Left ventricle myocardium inferior (tissue), 1 donor: ENCODE results near the gene ERAS. TPM values are rescaled to one million over a fixed set of nuclear protein-coding genes. Genes with fewer than 3 reads are reported as not detected.

ENCODE experiments used
- DNase-seq: peaks from one replicate; pipeline ENCODE4 v3.0.0-alpha.2; 2020
- H3K27ac ChIP-seq: fragments of 200-600 bp; replicated peaks from 2 replicates; pipeline ENCODE4 v1.8.0; 2021
- H3K27me3 ChIP-seq: fragments of 200-600 bp; 2 replicates; pipeline ENCODE4 v1.8.0; 2021; ENCODE audit warnings: low read depth
- H3K36me3 ChIP-seq: fragments of 200-600 bp; 2 replicates; pipeline ENCODE4 v1.8.0; 2021
- H3K4me1 ChIP-seq: fragments of 200-600 bp; 2 replicates; pipeline ENCODE4 v1.8.0; 2021
- H3K4me3 ChIP-seq: fragments of 200-600 bp; 2 replicates; pipeline ENCODE4 v1.8.0; 2021; ENCODE audit warnings: mild to moderate bottlenecking, moderate library complexity
- H3K9me3 ChIP-seq: fragments of 200-600 bp; replicated peaks from 2 replicates; pipeline ENCODE4 v1.8.0; 2021
- intact Hi-C: fragments of 100-400 bp; cut with micrococcal nuclease; formaldehyde crosslinking; loops from one replicate; pipeline ENCODE4 v1.11.0; 2022
- long read RNA-seq: library from polyadenylated mRNA; unstranded; transcript quantifications from one replicate; pipeline ENCODE4 v2.0.0, GENCODE V29; 2021
- total RNA-seq: library from RNA; stranded (reverse); fragmentation: NEBNext Ultra II Directional; extraction: Animal tissue kit (Norgen Biotek cat#: 25700); gene quantifications from one replicate; pipeline ENCODE4 v1.2.1, GENCODE V29; 2021
- TF ChIP-seq, protein P1 (sequence below): fragments of 200-600 bp; IDR thresholded peaks from 2 replicates; pipeline ENCODE4 v1.8.0; 2021; ENCODE audit warnings: antibody characterized with exemption, mild to moderate bottlenecking, borderline replicate concordance
- donor health status: DM: no; HTN: yes; CAD: no; lungs with severe emphysema.

The ERAS gene, protein sequence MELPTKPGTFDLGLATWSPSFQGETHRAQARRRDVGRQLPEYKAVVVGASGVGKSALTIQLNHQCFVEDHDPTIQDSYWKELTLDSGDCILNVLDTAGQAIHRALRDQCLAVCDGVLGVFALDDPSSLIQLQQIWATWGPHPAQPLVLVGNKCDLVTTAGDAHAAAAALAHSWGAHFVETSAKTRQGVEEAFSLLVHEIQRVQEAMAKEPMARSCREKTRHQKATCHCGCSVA
- total RNA-seq: not detected
- long read RNA-seq: 0 reads

DNA sequence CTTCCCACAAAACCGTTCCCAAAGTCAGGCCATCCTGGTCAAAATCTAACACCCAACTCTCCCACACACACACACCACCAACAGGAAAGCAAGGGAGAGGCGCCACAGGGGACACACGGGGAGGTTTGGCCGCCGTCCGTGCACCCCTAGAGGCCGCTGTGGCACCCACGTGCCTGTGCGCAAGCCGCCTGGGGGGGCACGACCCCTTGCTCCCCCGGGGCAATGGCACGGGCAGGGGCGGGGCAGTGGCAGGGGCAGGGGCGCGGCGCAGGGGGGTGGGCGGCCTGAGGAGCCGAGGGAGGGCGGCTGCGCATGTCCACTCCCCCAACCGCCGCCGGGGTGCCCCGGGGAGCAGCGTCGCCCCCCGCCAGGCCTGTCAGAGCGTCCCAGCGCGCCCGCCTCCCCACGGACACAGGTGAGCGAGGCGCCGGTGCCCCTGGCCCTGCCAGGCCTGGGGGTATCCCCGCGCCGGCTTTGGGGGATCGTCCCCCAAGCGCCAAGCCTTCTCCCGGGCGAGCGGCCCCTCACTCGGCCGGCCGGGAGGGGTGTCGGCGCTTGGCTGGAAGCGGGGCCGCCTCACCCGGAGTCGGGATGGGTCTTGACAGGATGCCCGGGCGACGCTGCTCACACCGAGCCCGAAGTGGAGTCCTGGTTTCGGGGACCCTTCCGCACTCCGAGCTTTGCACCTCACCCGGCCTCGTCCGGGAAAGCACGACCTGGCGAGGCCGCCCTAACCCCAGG is at the start of gene ERAS:
Gene ERAS (plus strand): TSS at position 379 of the 741 bp plus-strand sequence. CDS start 2,611 bp downstream, outside the sequence.
- intact Hi-C loops: no loop called here
- Histone ChIP-seq H3K36me3 (peaks cover 23% of the 10 kb centered on the region), H3K27me3 (peaks cover 31% of the 10 kb centered on the region)

DNA sequence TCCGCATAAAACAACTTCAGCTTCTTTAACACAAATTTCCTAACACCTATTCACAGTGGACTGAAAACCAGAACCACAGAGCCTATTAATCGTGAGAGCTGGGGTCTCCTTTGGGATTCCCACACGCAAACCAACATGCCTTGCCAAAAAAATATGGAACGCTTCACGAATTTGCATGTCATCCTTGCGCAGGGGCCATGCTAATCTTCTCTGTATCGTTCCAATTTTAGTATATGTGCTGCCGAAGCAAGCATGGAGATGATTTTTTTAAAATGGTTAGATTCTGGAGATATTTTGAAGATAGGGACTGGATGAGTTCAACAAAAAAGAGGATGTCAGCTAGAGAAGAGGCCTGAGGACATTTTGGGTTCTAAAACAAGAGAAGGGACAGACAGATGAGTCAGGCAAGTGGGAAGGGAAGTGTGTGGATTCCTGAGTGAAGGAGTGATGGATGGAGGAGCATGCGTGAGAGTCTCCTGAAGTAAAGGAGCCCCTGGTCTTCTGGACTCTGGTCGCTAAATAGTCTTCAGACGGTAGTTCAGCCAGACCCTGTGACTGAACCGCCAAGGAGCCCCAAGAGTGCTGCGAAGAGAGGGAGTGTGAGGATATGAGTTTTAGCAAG is 49.4 kb upstream of the ERAS start:
- TF ChIP-seq, protein P1, sequence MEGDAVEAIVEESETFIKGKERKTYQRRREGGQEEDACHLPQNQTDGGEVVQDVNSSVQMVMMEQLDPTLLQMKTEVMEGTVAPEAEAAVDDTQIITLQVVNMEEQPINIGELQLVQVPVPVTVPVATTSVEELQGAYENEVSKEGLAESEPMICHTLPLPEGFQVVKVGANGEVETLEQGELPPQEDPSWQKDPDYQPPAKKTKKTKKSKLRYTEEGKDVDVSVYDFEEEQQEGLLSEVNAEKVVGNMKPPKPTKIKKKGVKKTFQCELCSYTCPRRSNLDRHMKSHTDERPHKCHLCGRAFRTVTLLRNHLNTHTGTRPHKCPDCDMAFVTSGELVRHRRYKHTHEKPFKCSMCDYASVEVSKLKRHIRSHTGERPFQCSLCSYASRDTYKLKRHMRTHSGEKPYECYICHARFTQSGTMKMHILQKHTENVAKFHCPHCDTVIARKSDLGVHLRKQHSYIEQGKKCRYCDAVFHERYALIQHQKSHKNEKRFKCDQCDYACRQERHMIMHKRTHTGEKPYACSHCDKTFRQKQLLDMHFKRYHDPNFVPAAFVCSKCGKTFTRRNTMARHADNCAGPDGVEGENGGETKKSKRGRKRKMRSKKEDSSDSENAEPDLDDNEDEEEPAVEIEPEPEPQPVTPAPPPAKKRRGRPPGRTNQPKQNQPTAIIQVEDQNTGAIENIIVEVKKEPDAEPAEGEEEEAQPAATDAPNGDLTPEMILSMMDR: no peak
- Histone ChIP-seq H3K27me3 (peaks cover 3% of the 10 kb centered on the region), H3K9me3 (no peaks in the 10 kb centered on the region), H3K4me1 (no peaks in the 10 kb centered on the region), H3K36me3 (no peaks in the 10 kb centered on the region), H3K4me3 (no peak overlapping the region), H3K27ac (no peak overlapping the region)
- DNase-seq: no peak
- intact Hi-C loops: no loop called here

More for the DNA sequence above, at the start of gene ERAS:
- Histone ChIP-seq H3K4me1 (no peaks in the 10 kb centered on the region), H3K27ac (no peak within 1 kb of the TSS), H3K4me3 (no peak within 1 kb of the TSS), H3K9me3 (no peaks in the 10 kb centered on the region)
- DNase-seq: no peak
- TF ChIP-seq, protein P1: no peak

DNA sequence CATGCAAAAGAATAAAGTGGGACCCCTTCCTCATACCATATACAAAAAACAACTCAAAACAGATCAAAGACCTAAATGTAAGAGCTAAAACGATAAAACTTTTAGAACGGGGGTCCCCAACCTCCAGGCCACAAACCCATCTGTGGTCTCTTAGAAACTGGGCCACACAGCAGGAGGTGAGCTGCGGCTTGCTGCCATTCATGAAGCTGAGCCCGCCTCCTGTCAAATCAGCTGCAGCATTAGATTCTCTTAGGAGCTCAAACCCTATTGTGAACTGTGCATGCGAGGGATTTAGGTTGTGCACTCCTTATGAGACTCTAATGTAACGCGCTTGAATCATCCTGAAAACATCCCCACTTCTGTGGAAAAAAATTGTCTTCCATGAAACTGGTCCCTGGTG is 46.9 kb upstream of the ERAS start:
- H3K27me3 ChIP-seq: peaks cover 3% of the 10 kb centered on the region
- intact Hi-C loops: no loop called here

DNA sequence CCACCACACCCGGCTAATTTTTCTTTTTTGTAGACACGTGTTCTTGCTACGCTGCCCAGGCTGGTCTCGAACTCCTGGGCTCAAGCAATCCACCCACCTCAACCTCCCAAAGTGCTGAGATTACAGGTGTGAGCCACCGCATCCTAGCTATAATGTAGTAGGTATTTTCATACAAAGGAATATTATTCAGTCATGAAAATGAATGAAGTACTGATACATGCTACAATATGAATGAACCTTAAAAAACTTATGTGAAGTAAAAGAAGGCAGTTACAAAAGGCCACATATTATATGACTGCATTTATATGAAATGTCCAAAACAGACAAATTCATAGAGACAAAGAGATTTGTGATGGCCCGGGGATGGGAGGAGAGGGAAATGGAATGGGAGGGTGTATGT is 44.6 kb upstream of the ERAS start:
- Histone ChIP-seq H3K36me3 (no peaks in the 10 kb centered on the region), H3K4me1 (no peaks in the 10 kb centered on the region), H3K4me3 (no peak overlapping the region), H3K27ac (no peak overlapping the region), H3K9me3 (no peaks in the 10 kb centered on the region), H3K27me3 (peaks cover 9% of the 10 kb centered on the region)
- intact Hi-C loops: no loop called here
- DNase-seq: no peak
- TF ChIP-seq, protein P1: no peak

More for the DNA sequence above, 46.9 kb upstream of the ERAS start:
- H3K4me3 ChIP-seq: no peak overlapping the region
- no peak overlapping the region for H3K27ac ChIP-seq
- TF ChIP-seq, protein P1: no peak
- H3K9me3 ChIP-seq: no peaks in the 10 kb centered on the region
- H3K4me1 ChIP-seq: no peaks in the 10 kb centered on the region
- DNase-seq: no peak
- no peaks in the 10 kb centered on the region for H3K36me3 ChIP-seq

DNA sequence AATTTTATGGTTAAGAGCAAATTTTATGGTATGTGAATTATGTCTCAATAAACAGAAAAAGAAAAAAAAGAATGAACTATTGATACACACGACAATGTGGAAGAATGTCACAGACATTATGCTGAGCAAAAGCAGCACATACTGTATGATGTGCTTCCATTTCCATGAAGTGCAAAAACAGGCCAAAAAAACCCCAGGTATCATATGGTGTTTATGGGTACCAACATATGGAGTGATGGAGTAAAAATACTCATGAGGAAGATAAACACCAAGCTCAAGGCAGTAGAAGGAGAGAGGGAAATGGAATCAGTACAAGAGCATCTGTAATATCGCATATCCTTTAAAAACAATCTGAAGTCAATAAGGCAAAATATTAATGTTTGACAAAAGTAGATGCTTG is 44.1 kb upstream of the ERAS start:
- Histone ChIP-seq H3K4me1 (no peaks in the 10 kb centered on the region), H3K27ac (no peak overlapping the region), H3K9me3 (no peaks in the 10 kb centered on the region), H3K27me3 (peaks cover 14% of the 10 kb centered on the region), H3K4me3 (no peak overlapping the region), H3K36me3 (no peaks in the 10 kb centered on the region)
- DNase-seq: no peak
- TF ChIP-seq, protein P1: no peak
- intact Hi-C loops: no loop called here
